ENCODE measurements around the gene GYPB.
"Not testable (repeated sequence)": the region's sequence is repeated elsewhere in the genome, so short reads cannot be mapped to it uniquely, and the experiment has no call there.

GYPB gene

GRCh38 chr4:144030708-144031107 is 11.5 kb upstream of the GYPB start:
- H3K9me3 ChIP-seq (ENCODE audit: insufficient read depth, low read depth, low read length); H3K4me1 ChIP-seq (ENCODE audit: insufficient read depth, low read length); H3K27me3 ChIP-seq (ENCODE audit: insufficient read depth, low read length); H3K36me3 ChIP-seq (ENCODE audit: insufficient read depth, low read depth, low read length); H3K9ac ChIP-seq (ENCODE audit: low read depth, low read length); H3K4me3 ChIP-seq (ENCODE audit: low read length); H3K27ac ChIP-seq (ENCODE audit: low read length): not testable (repeated sequence)

- H3K36me3 ChIP-seq (ENCODE audit: insufficient read depth, low read depth, low read length); H3K9me3 ChIP-seq (ENCODE audit: insufficient read depth, low read depth, low read length); H3K27me3 ChIP-seq (ENCODE audit: insufficient read depth, low read length); H3K4me3 ChIP-seq (ENCODE audit: low read length); H3K9ac ChIP-seq (ENCODE audit: low read depth, low read length); H3K4me1 ChIP-seq (ENCODE audit: insufficient read depth, low read length); H3K27ac ChIP-seq (ENCODE audit: low read length): not testable (repeated sequence)
Observed at GRCh38 chr4:144026682-144027081, 7.5 kb upstream of the GYPB start.

- not testable (repeated sequence) for H3K36me3 ChIP-seq (ENCODE audit: insufficient read depth, low read depth, low read length); H3K27me3 ChIP-seq (ENCODE audit: insufficient read depth, low read length); H3K4me3 ChIP-seq (ENCODE audit: low read length); H3K4me1 ChIP-seq (ENCODE audit: insufficient read depth, low read length); H3K9me3 ChIP-seq (ENCODE audit: insufficient read depth, low read depth, low read length); H3K27ac ChIP-seq (ENCODE audit: low read length); H3K9ac ChIP-seq (ENCODE audit: low read depth, low read length)
Observed at GRCh38 chr4:144024399-144025053, 5.3 kb upstream of the GYPB start.

GRCh38 chr4:144022772-144023400 is 3.7 kb upstream of the GYPB start:
- not testable (repeated sequence) for H3K4me1 ChIP-seq (ENCODE audit: insufficient read depth, low read length); H3K9me3 ChIP-seq (ENCODE audit: insufficient read depth, low read depth, low read length); H3K27ac ChIP-seq (ENCODE audit: low read length); H3K27me3 ChIP-seq (ENCODE audit: insufficient read depth, low read length); H3K9ac ChIP-seq (ENCODE audit: low read depth, low read length); H3K36me3 ChIP-seq (ENCODE audit: insufficient read depth, low read depth, low read length); H3K4me3 ChIP-seq (ENCODE audit: low read length)

GRCh38 chr4:144021336-144021990 is 2.3 kb upstream of the GYPB start:
- not testable (repeated sequence) for H3K27ac ChIP-seq (ENCODE audit: low read length); H3K36me3 ChIP-seq (ENCODE audit: insufficient read depth, low read depth, low read length); H3K4me1 ChIP-seq (ENCODE audit: insufficient read depth, low read length); H3K9me3 ChIP-seq (ENCODE audit: insufficient read depth, low read depth, low read length); H3K27me3 ChIP-seq (ENCODE audit: insufficient read depth, low read length); H3K4me3 ChIP-seq (ENCODE audit: low read length); H3K9ac ChIP-seq (ENCODE audit: low read depth, low read length)

- not testable (repeated sequence) for H3K4me3 ChIP-seq (ENCODE audit: low read length); H3K4me1 ChIP-seq (ENCODE audit: insufficient read depth, low read length); H3K27ac ChIP-seq (ENCODE audit: low read length); H3K27me3 ChIP-seq (ENCODE audit: insufficient read depth, low read length); H3K9me3 ChIP-seq (ENCODE audit: insufficient read depth, low read depth, low read length); H3K9ac ChIP-seq (ENCODE audit: low read depth, low read length); H3K36me3 ChIP-seq (ENCODE audit: insufficient read depth, low read depth, low read length)
Observed at GRCh38 chr4:144018223-144019000, 768 bp downstream of the GYPB start.

GRCh38 chr4:144017271-144017670 is 1.9 kb downstream of the GYPB start:
- not testable (repeated sequence) for H3K27me3 ChIP-seq (ENCODE audit: insufficient read depth, low read length); H3K36me3 ChIP-seq (ENCODE audit: insufficient read depth, low read depth, low read length); H3K9me3 ChIP-seq (ENCODE audit: insufficient read depth, low read depth, low read length); H3K9ac ChIP-seq (ENCODE audit: low read depth, low read length); H3K4me3 ChIP-seq (ENCODE audit: low read length); H3K4me1 ChIP-seq (ENCODE audit: insufficient read depth, low read length); H3K27ac ChIP-seq (ENCODE audit: low read length)

- not testable (repeated sequence) for H3K36me3 ChIP-seq (ENCODE audit: insufficient read depth, low read depth, low read length); H3K4me1 ChIP-seq (ENCODE audit: insufficient read depth, low read length); H3K27ac ChIP-seq (ENCODE audit: low read length); H3K9ac ChIP-seq (ENCODE audit: low read depth, low read length); H3K4me3 ChIP-seq (ENCODE audit: low read length); H3K9me3 ChIP-seq (ENCODE audit: insufficient read depth, low read depth, low read length); H3K27me3 ChIP-seq (ENCODE audit: insufficient read depth, low read length)
Observed at GRCh38 chr4:144016057-144016605, 3.0 kb downstream of the GYPB start.

- H3K9me3 ChIP-seq (ENCODE audit: insufficient read depth, low read depth, low read length) = no peaks in the 10 kb centered on the region
- H3K9ac ChIP-seq (ENCODE audit: low read depth, low read length) = no peak overlapping the region
- no peak overlapping the region for H3K4me3 ChIP-seq (ENCODE audit: low read length)
- H3K27ac ChIP-seq (ENCODE audit: low read length) = no peak overlapping the region
- H3K4me1 ChIP-seq (ENCODE audit: insufficient read depth, low read length) = no peaks in the 10 kb centered on the region
- H3K36me3 ChIP-seq (ENCODE audit: insufficient read depth, low read depth, low read length) = no peaks in the 10 kb centered on the region
- no peaks in the 10 kb centered on the region for H3K27me3 ChIP-seq (ENCODE audit: insufficient read depth, low read length)
Observed at GRCh38 chr4:144014808-144015207, 4.4 kb downstream of the GYPB start.

- H3K36me3 ChIP-seq (ENCODE audit: insufficient read depth, low read depth, low read length); H3K27me3 ChIP-seq (ENCODE audit: insufficient read depth, low read length); H3K27ac ChIP-seq (ENCODE audit: low read length); H3K9ac ChIP-seq (ENCODE audit: low read depth, low read length); H3K4me1 ChIP-seq (ENCODE audit: insufficient read depth, low read length); H3K9me3 ChIP-seq (ENCODE audit: insufficient read depth, low read depth, low read length); H3K4me3 ChIP-seq (ENCODE audit: low read length): not testable (repeated sequence)
Observed at GRCh38 chr4:144008602-144009001, 10.6 kb downstream of the GYPB start.

- not testable (repeated sequence) for H3K27ac ChIP-seq (ENCODE audit: low read length); H3K9me3 ChIP-seq (ENCODE audit: insufficient read depth, low read depth, low read length); H3K27me3 ChIP-seq (ENCODE audit: insufficient read depth, low read length); H3K9ac ChIP-seq (ENCODE audit: low read depth, low read length); H3K36me3 ChIP-seq (ENCODE audit: insufficient read depth, low read depth, low read length); H3K4me1 ChIP-seq (ENCODE audit: insufficient read depth, low read length); H3K4me3 ChIP-seq (ENCODE audit: low read length)
Observed at GRCh38 chr4:144007960-144008359, 11.2 kb downstream of the GYPB start.

Measured in iPS-20b (cell line).